GM18870 (cell line): Measurements from ENCODE around the gene NATD1.
A peak's percentile ranks its signal among the peaks of the same experiment; 100 is the strongest.

Source experiments
- ATAC-seq: cut with Tn5 transposase; IDR thresholded peaks from one replicate; pipeline ENCODE4 v1.9.1; 2021; ENCODE audit warnings: moderate library complexity; ENCODE audit not compliant: unreplicated experiment

NATD1 gene, protein sequence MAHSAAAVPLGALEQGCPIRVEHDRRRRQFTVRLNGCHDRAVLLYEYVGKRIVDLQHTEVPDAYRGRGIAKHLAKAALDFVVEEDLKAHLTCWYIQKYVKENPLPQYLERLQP

DNA sequence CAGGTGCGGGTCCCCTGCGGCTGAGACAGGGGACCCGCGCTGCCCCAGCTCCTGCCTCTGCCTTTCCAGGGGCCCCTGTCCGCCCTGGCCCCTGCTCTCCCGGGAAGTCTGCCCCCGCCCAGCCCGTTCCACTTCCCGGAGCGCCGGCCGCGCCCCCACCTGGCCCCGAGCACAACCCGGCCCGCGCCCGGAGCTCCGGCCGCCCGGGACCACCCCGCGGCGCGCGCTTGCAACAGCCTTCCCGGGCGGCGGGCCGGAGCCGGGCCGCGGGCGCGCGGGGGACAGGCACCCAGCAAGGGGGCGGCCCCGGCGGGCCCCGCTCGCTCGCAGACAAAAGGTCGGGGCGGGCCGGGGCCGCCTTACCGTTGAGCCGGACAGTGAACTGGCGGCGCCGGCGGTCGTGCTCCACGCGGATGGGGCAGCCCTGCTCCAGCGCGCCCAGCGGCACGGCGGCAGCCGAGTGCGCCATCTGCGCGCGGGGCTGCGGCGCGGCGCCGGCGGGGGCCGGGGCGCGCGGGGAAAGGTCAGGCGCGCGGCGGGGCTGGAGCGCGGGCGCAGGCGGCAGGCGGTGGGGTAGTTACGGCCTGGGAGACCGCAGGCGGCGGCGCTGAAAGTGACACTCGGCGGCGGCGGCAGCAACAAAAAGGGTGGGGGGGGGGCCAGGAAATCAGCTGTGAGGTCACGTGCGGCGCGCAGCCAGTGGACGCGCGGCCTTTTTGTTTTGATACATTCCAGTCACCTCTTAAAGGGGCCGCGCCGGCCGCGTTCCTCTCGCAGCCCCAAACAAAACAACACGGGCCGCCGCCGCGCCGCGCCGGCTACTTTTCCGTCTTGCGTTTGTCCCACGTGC lies at the start of gene NATD1:
Gene NATD1 (minus strand): TSS at position 615 of the 850 bp plus-strand sequence. CDS start 146 bp downstream, at position 469.
- peak; percentile 51 for ATAC-seq

DNA sequence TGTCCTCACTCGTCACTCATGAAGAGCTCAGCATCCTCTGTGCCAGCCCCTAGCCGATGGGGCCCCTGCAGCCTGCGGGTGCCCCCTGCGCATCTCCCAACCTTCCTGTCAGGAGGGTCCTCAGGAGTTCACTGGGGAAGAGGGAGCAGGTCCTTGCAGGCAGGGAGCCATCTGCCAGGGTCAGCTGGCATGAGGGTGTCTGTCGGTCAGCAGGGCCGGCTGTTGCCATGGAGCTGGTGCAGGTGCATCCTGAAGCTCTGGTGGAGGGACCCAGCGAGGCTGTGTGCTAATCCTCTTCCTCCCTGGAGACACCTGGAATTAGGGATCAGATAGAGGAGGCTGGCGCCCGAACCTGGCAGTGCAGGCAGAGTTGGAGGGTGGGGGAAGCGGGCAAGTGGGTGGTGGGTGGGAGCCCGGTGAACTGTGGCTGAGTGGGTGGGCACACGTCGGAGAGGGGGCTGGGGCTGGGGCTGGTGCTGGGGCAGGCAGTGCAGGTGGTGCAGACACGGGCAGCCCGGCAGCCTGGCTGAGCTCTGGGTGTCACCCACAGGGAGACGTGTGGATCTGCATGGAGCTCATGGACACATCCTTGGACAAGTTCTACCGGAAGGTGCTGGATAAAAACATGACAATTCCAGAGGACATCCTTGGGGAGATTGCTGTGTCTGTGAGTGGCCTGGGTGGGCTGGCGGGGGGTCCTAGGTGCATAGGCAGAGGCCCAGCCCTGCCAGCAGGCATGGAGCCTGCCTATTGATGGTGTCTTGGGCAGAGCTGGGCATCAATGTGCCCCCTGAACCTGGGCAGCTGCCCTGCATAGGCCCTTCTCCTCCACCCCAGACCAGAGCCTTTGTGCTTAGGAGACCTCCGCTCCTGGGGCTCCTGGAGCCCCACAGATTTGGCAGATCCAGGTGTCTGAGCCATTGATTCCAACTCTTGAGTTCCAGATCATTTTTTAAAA lies 48.7 kb upstream of the NATD1 start:
- no peak for ATAC-seq

DNA sequence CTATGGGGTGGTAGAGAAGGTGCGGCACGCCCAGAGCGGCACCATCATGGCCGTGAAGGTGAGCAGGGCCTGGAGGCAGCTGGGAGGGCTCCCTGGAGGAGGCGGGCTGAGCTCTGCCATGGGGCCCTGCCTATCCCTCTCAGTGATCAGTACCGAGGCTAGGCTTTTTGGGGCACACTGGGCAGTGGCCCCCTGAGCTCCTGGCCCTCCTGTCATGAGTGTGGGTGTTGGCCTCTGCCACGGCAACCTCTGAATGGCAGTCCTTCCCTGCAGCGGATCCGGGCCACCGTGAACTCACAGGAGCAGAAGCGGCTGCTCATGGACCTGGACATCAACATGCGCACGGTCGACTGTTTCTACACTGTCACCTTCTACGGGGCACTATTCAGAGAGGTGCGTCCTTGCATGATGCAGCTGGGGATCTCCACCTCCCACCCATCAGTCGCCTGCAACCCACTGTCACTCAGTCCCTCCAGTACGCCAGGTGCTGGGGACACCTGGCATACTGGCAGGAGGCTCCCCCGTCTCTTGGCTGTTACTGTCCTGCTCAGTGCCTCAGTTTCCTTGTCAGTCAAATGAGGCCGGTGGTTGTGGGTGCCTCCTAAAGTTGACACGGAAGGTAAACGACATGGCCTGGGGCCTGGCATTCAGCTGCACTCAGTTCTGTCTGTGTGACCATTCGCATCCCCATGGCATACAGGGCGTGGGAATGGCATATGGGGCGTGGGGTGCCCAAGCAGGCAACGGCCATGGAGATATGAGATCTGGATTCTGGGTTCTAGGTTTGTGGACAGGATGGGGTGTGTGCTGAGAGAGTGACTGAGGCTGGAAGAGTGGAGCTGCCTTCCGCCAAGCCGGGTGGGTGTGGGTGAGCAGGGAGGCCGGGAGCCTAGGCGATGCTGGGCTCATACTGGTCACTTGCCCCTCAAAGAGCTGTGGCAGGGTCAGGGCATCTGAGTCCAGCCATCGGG lies 47.7 kb upstream of the NATD1 start:
- no peak for ATAC-seq

DNA sequence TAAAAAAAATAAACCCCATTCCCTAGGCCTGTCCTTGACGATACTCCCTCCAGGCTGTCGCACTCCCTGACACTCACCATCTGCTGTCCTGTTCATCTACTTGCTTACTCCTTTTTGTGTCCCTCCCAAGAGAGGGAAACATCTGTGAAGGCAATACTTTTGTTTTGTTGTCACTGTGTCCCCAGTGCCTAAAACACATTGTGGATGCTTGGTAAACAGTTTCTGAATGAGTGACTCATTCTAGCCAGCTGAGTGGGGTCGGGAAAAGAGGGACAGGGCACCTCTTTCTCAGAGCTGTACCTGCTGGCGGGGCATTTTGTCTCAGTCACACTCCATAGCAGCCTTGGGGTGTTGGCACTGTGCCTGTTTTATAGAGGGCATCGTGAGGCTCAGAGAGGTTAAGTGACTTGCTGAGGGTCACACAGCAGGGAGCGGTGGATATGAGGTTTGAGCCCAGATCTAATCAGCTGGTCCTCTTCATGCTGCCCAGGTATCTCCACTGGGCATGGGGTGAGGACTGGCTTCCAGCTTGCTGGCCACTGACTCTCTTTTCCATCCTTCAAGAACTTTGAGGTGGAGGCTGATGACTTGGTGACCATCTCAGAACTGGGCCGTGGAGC lies 46.9 kb upstream of the NATD1 start:
- ATAC-seq, result no peak

DNA sequence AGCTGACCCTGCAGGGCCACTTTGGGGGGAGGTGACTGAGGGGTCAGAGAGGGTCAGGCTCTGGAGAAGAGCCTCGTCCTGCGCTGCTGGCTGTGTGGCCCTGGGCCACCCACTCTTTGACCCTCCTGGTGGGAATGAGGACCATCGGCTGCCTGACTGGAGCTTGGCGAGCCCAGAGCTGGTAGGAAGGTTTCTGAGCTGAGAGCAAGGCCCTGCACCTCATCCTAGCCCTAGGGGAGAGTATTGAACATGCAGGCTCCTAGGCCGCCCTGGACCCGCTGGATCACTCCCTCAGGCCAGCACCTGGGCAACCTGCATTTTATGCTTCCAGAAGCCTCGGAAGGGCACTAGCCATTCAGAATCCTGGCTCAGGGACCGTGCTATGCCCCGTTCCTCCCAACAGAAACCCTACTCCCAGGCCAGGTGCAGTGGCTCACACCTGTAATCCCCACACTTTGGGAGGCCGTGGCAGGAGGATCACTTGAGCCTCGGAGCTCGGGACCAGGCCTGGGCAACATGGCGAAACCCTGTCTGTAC lies 45.8 kb upstream of the NATD1 start:
- no peak for ATAC-seq

DNA sequence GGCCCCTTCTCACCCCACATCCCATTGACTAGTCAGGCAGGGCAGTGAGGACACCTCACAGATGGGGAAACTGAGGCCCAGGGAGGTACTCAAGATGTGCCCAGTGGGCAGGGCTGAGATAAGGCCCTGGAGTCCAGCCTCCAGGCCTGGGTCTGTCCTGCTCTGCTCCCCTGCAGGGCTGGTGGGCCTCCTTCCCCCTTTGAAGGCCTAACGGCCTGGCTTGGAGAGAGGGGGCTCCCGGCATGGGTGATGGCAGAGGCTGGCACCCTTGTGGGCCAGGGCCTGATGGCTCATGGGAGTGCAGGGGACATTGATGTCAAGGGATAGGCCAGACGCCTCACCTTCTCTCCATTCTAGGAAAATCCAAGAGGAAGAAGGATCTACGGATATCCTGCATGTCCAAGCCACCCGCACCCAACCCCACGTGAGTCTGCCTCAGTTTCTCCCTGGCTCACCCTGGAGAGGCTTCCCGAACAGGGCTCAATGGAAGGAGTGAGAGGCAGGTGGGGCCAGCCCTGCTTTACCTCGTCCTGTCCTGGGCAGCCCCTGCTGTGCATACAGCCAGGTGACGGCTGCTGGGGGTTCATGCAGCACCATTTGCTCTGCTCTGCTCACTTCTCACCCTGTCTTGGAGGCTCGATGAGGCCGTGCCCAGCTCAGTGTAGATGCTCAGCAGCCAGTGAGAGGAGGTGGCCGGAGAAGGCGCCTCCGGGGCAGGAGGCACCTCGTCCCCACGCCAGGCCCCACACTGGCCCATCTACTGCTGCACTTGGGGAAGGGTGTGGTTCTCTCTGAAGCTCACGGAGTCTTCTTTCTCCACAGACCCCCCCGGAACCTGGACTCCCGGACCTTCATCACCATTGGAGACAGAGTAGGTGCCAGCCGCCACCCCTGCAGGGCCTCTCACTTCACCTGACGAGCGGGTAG lies 45.1 kb upstream of the NATD1 start:
- ATAC-seq, result no peak

DNA sequence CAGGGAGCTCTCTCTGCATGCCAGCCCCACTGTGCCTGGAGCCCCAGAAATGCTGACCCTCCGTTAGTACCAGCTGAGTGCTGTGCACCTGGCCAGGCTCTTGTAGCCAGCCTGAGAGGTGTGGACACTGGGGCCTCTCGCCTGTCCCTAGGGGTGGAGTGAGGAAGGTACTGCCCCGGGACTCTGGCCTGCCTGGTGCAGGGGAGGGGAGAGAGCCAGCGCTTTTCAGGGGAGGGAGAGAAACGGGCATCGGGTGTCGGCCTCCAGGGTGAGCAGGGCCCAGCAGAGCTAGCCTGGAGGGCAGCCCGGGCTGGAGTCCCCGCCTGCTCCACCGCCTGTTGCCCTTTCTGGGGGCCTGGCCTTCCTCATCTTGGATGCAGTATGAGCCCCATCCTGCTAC lies 44.4 kb upstream of the NATD1 start:
- ATAC-seq, result no peak

DNA sequence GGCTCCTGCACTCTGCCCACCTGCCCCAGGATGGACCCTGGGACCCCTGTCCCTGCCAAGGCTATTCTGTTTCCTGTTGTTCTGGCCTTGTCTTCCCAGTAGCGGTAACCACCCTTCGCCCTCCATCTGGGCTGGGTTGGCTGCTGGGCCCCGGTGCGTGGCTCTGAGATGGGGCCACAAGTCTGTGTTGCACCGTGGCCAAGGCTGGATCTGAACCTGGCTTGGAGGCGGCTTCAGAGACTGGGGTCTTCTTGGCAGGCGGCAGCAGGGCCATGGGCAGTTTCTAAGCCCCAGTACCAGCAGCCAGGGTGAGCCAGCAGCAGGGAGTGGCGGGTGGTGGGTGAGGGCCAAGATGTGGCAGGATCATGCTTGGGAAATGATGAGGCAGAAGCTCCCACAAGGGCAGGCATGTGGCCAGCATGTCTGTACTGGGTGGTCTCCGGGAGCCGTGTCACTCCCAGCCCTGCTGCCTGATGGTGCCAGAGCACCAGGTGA lies 43.9 kb upstream of the NATD1 start:
- ATAC-seq, result no peak

DNA sequence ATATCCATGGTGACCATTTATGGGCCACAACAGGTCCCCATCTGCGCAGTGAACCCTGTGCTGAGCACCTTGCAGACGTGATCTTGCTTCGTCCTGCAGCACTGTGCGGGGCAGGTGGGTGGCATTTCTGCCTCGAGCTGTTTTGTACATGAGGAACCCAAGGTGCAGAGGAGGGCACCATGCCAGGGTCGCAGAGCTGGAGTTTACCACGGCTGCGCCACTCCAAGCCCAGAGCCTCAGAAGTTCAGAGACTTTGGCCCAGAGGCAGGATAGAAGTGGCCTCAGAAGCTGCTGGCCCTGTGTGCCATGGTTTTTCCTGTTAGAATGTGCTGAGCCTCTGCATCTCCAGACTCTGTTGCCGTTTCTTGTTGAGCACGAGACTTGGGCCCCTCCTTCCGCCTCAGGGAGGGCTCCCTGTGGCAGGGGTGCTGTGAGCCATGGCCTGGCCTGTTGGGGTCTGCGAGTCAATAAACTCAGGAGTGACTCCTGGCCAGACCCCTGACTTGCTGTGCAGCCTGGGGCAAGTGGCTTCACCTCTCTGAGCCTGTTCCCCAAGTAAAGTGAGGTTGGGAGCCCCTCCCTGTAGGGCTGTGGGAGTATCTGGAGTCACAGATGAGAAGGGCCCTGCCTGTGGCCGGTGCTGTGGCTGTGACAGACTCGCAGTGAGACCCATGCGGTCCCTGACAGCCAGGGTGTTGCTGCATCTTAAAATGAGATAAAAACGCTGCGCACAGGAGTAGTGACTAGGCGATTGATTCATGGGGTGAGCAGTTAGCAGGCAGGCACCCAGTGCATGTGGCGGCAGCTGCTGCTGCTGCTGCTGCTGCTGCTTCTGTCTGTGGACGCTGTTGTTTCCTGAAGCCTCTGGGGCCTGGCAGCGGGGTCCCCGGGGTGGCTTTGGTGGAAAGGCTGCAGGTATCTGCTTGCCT lies 43.2 kb upstream of the NATD1 start:
- no peak for ATAC-seq

DNA sequence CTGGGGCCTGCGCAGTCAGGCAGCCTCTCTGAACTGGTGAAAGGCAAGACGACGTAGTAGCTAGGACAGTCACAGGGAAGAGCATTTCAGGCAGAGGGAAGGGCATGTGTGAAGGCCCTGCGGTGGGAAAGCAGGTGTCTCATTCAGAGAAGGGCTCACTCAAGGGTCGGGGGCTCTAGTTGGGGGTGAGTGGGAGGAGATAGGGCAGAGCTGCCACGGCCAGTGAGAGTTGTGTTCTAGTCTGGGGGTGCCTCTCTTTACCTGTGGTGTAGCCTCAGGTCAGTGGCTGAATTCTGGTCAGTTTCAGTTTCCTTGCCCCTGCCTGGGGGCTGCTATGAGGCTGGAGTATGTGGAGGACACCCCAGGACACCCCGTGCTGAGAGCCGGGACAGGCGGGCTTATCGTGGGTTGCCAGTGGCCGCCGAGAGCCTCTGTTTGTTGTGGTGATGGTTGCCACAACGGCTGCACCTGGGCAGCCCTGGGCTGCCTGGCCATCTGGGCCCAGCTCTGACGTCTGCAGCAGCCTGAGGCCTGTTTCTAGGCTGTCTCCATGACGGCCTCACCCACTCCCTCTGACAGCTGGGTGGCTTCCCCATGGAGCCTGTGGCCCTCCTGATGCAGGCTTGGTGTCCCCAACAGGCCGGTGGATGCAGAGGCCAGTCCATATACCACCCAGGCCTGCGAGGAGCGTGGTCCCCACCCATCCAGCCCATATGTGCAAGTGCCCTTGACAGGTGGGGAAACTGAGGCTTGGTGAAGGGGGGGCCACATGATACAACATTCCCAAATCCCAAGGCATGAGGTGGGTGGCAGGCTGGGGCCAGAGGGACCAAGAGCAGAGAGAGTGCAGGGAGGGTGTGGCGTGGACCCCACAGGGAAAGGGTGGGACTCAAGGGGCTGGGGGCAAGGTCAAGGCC lies 42.1 kb upstream of the NATD1 start:
- no peak for ATAC-seq

DNA sequence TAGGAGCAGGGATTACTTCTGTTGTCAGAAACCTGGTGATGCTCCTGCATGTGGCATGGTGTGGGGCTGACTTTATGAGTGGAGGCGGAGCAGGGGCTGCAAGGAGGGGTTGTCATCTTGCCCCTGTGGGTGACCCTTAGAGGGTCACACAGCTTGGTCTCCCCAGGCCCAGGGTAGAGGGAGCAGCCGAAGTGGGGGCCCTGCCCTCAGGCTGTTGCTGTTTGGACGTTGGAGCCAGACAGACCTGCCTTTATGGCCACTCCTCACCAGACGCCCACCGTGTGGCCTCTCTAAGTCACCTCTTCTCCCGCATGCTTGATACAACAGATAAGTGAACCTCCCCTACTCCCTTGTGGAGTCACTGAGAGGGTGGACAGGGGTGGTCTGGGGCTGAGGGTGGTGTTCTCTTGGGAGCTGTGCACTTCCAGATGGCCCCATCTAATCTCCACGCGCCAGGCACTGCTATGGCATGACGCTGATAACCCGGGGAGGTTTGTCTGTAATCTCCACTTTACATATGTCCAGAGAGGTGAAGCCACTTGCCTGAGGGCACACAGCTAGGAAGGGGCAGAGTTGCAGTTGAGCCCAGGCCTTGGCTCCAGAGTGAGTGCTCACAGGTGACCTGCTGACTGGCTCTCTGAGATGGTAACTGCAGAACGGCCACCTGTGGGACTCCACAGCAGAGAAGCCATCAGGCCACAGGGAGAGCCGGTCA lies 41.3 kb upstream of the NATD1 start:
- ATAC-seq, result no peak

DNA sequence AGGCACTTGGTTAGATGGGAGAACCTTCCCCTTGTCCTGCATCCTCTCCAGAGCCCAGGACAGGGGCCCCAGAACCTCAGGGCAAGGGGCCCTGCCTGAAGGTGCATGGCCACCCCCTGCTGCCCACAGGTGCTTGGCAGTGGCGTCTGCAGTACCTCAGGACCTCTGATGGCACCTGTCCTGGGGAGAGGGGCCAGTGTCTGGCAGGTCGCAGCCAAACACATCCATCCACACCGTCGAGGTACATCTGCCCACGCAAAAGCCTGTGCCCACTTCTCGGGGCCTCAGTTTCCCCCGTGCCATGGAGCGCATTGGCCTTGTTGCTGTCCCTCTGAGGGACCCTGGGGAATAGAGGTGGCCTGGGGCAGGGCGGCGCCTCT lies 40.6 kb upstream of the NATD1 start:
- ATAC-seq, result no peak

DNA sequence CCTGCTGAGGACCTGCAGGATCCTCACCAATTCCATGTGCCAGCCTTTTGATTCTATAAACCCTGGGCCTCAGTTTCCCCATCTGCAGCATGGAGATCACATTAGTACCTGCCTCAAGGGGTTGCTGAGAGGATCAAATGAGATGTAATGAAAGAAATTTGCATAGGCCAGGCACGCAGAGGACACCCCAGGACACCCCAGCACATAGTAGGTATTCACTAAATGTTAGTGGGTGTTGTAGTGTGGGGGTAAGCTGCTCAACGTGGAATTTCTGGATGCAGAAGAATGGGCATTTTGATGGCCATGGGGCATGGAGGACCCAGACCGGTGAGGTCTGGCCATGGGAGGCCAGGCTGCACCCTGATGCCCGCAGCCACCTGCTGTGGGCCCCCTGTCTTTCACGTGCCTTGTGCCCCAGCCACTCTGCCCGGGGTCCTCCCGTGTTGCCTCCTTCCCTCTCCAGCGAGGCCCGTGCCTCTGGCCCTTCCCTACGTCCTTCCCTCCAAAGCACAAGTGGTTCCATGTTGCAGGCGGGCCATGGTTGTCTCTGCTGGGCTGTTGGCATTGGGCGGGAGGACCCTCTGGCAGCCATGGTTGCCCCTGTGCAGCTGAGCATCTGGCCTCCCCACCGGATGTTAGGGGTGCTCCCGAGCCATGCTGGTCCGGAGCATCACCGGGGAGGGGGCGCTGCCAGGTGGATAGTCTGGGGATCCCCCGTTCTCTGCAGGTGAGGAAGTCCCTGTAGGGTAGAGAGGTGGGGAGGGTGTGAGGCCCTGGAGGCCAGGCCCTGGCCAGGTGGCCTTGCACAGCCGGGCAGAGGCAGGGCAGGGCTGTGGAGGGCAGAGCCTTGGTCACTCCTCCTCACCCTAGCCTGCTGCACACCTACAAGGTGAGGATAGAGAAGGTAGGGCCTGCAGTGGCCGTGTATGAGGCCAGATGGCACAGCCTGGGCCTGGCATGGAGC lies 39.9 kb upstream of the NATD1 start:
- no peak for ATAC-seq

DNA sequence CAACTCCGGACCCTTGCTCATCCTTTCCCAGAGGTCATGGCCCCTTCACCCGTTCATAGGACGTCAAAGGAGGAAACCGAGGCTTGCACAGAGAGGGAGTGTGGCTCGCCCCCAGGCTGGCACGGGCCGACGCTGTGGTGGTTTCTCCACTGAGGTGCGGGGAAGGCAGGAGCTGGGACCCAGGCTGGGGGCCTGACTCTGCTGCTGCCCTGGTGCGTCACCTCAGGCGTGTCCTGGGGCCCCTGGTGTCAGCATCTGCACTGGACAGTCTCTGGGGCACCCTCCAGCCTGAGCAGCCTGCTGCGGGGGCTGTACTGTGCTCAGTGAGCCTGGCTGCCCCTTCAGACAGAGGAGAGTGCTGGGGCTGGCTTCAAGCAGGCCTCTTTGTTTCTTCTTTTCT lies 38.7 kb upstream of the NATD1 start:
- ATAC-seq, result no peak

DNA sequence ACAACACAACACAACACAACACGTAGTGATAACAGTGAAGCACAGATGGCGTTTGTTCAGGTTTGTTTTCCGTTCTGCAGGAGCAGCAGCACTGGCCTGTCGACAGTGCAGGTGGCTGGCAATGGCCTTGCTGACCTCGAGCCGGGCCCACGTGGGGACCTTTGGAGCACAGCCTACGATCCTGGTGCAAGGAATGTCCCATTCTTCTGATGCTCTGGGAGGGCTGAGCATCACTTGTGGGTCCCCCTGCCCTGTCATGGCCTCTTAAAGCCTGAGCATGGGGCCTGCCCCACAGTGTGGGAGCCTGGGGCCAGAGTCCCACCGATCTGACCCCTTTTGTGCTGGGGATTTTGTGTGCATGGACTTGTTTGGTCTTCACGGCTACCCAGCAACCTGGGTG lies 38.1 kb upstream of the NATD1 start:
- no peak for ATAC-seq
